HG02973 (cell line): ENCODE results near the gene KCNN3.
"Not testable (repeated sequence)": the region's sequence is repeated elsewhere in the genome, so short reads cannot be mapped to it uniquely, and the experiment has no call there.

Source experiments
- ATAC-seq: cut with Tn5 transposase; IDR thresholded peaks from one replicate; pipeline ENCODE4 v1.9.1; 2021; ENCODE audit warnings: moderate library complexity; ENCODE audit not compliant: unreplicated experiment

KCNN3 gene

DNA sequence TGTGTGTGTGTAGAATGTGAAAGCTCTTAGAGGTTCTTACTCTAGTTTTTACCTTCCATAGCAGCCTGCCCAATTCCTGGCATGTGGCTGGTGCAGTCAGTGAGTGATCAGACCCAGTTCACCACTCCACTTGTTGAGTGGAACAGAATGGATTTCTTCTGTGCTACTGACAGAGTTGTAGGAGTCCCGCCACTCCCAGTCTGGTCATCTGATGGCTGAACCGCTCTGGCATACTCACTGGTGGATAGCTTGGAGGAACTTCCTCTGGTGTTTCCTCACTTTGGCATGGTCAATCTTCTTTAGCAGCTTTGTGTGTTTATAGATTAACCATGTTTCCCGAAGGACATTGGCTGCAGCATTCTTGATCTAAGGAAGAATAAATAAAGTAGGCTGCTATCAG is 155.4 kb downstream of the KCNN3 start:
- ATAC-seq: no peak

DNA sequence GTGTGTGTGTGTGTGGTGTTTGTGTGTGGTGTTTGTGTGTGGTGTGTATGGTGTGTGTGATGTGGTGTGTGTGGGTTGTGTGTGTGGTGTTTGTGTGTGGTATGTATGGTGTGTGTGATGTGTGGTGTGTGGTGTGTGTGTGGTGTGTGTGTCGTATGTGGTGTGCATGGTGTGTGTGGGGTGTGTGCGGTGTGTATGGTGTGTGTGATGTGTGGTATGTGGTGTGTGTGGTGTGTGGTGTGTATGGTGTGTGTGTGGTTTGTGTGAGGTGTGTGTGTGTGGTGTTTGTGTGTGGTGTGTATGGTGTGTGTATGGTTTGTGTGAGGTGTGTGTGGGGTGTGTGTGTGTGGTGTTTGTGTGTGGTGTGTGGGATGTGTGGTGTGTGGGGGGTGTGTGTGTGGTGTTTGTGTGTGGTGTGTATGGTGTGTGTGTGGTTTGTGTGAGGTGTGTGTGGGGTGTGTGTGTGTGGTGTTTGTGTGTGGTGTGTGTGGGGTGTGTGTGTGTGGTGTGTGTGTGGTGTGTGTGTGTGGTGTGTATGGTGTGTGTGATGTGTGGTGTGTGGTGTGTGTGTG is 155.9 kb downstream of the KCNN3 start:
- no peak for ATAC-seq

DNA sequence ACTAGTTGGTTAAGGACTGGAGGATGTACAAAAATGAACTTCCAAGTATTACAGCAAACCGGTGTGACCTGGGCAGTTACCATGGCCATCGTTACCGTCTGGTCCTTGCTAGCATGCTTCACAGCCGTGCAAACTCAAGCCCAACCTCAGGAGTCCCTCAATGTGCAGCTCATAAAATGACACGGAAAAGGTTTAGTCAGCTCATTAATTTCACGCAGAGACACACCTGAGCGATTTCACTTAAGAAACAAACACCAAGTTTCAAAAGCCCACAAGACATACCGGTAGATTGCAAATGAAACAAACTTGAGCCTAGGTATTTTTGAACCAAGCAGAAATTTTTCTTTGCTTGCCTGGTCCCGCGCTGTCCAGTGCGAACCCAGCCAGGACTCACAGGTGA is 157.1 kb downstream of the KCNN3 start:
- ATAC-seq: no peak

DNA sequence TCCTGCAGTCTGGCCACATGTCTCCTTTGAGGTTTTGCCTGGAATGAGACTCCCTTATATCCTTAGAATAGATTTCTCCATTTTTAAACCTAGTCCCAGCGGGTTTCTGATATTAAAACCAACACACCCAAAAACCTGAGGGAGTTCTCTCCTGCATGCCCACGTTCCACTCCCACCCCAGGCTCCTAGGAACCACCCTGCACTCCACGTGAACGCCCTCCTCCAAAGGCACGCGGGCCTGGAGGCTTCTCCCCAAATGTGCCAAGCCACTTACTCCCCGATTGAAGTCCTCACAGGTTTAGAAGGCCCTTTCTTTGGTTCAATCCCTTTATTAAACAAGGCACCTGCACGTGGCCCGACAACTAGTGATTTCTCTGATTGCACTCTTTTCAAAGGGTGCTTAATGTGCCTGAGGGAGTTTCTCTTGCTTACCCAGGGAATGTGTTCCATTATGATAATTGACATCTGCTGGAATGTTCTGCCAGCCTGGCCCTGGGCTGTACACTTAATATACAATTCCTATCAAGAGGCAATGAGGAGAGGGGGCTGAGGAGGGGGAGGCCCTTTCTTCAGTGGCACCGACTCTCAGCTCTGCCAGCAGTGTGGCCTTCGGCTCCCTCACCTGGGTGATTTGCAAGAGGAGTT is 157.8 kb downstream of the KCNN3 start:
- ATAC-seq: no peak

DNA sequence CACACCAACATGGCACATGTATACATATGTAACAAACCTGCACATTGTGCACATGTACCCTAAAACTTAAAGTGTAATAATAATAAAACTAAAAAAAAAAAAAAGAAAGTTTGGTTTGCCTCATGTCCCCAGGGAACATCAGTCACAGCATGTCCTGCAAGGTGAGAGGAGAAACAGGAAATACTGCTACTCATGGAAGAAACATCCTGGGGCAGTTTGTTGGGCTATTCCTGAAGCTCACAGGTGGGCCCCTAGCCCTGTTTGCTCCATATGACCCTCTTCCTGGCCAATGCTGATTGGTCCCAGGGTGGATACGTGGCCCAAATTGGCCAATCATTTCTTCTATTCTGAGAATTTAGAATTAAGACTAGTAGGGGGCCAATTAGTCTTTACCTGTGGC is 158.7 kb downstream of the KCNN3 start:
- no peak for ATAC-seq

DNA sequence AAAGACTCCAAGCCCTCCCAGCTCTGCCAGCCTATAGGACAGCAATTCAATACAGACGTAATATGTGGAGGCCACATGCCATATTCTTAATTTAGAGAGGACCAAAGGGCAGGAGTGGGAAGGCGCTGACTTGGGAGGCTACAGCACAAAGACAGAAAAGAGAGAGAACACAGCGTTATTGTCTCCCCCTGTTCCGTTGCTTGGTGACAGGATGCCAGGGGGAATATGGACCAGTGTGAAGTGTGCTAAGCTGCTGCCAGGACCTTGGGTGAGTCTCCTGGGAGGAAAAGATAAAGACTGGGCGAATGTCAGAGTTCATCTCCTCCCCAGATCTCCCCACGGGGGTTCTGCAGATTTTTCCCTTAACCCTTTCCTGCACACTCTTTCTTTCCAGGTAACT is 160.0 kb downstream of the KCNN3 start:
- no peak for ATAC-seq

DNA sequence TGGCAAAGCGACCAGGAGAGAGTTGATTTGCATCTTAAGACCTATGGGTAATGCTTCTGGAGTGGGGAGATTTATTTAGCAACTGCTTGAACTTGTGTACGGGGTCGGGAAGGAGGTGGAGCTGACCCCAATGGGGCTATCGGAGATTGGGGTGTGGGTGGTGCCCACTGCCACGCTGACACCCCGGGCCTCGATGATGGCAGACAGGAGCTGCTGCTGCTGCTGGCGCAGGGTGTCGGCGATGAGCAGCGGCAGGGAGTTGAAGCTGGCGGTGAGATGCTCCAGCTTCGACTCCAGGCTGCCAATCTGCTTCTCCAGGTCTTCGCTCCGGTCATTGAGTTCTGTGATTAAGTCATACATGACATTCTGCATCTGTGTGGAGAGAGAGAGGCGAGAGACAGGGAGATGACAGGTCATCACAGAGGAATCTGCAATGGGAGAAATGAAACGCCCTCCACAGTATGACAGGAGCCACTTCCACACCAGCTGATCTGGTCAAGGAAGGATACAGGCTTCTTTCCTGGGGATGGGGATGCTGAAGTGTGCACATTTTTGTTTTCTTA is 162.1 kb downstream of the KCNN3 start:
- ATAC-seq: no peak

DNA sequence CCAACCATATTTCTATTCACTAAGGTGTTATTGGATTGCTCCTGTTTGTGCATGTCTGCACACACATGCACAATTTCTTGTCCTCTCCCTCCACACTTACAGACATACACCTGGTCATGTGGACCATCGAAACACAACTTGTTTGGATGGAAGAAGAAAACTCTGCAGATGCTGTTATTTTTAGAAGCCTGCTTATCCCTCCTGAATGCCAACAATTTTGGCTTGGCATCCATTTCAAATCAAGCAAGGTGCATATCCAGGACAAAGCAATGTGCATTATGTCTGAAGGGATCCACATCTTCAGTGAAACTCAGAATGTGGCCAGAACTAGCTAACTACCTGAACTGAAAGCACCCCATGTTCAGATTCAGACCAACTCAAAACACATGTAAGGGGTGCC is 163.2 kb downstream of the KCNN3 start:
- no peak for ATAC-seq

DNA sequence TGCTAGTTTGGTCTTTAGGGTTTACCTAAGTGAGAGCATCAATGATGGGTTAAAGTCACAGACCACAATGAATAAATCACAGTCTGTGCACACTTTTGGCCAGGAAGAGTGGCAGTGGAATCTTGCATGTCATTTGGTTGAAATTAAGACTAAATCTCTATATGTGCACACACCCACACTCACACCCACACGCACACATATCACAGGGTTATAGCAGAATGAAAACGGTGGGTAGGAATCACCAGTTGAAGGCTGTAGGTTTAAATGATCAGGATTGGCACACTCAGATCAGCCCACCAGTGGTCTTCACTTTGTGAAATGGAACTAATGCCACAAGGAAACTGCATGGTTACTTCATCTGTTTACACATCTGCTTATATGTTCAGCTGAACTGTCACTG is 164.5 kb downstream of the KCNN3 start:
- ATAC-seq: no peak

DNA sequence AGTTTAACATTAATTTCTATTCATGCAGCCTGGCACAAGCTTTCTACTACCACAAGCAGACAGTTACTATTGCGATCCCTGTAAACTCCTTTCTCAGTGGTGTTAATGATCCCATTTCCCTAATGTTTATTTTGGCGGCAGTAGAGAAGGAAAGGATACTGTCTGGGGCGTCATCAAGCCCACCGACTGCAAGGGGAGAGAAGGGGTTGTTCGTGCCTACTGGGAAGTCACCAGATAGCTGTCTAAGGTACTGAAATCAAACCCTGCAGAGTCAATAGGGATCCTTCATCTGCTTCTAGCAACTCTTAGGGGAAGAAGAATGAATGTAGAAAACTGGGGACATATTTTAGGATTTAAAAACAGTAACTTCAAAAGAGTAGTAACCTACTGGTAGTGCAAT is 166.9 kb downstream of the KCNN3 start:
- ATAC-seq: no peak

DNA sequence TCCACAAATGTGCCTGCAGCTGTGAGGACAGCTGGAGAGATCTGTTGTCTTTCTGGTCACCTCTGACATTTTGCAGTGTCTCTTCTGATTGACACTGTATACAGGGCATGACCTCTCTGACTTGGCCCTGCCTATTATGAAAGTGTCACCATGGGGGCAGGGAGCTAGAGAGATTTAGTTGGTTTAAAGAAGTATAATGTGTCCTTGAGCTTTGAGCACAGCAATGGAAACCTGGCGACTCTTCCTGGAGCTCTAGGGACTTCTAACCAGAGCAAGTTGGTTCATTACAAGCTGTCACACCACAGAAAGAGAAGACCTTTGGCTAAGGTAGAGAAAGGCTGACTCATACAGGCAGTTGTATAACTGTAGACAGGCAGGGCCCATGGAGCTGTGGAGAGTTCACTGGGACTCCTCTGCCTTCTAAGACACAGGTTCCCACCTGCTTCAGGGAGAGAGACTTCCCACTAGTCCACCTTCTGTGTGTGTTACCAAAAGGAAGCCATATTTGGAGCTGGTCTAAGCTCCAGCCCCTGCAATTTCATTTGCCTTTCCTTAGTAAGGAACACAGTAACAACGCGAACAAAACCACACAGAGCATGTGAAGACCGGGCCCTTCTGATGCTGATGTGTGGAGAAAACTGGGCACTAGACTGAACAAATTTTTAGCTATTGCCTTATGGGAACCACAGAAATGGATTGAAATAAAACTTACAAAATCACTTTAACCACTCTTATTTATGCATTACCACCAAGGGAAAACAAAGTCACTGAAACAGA is 171.6 kb downstream of the KCNN3 start:
- ATAC-seq: no peak

DNA sequence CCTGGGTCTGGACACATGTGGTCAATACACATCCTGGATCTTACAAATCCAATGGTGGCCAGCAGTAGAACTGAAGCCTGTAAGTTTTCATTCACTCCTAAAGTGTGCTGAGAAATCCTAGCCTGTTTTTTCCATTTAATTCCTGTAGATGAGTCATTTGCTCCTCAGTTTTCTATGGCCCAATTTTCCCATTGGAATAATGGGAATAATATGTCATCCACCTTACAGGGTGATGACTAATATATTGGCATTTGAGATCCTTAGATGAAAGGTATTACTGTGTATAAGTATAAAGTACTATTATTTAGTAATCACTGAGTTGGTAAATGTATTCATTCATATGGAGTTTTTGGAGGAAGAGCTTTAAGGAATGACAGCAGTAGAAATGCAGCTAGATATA is 172.4 kb downstream of the KCNN3 start:
- ATAC-seq: no peak

DNA sequence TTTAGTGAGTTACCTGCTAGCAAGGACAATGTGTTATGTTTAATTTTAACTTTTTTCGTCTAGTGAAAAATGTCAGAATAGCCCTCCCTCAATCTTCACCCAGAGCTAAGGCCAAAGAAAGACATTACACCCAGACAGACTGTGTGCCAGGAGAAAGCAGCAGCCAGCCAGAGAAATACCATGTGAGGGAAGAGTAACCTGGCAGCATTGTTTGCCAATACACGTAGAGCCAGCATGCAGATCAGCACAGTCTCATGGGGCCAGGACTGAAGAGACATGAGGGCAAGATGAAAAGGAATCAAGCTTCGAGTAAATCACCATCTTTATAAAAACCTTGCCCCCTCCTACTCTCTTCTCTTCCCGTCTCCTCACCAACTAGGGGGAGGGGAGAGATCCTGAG is 173.6 kb downstream of the KCNN3 start:
- ATAC-seq: no peak

DNA sequence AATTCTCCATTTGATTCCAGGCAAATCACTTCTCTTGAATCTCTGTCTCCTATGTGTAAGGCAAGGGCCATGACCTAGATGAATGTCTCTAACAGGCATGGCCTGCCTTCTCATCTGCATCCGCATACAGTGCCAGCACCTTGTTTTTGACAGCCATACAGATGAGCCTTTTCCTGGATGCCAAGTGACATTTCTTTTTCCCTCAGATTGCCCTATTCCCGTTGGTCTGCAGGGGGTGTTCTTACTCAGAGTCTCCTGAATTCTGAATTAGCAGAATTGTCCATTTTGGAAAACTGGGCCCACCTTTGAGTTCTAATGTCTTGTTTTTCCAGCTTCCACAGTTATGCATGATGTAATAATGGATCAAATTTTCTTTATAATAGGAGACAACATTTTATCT is 174.1 kb downstream of the KCNN3 start:
- ATAC-seq: no peak

DNA sequence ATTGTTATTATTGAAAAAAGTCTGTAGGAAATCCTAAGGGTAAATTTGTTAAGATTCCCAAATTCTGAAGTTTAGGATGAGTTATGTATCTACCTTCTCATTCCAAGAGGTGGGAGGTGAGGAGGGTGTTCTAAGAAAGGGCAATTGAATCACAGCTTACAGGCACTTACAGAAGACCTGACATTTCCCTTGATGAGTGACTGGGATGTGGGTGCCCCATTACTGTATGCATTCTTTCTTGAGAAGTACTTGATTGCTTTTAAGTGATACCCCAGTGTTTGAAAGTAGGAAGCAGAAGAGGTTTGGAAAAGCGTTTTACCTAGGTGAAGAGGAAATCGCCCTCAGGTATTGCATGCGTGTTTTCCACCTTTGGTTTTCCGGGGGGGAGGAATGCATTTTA is 175.1 kb downstream of the KCNN3 start:
- ATAC-seq: no peak

DNA sequence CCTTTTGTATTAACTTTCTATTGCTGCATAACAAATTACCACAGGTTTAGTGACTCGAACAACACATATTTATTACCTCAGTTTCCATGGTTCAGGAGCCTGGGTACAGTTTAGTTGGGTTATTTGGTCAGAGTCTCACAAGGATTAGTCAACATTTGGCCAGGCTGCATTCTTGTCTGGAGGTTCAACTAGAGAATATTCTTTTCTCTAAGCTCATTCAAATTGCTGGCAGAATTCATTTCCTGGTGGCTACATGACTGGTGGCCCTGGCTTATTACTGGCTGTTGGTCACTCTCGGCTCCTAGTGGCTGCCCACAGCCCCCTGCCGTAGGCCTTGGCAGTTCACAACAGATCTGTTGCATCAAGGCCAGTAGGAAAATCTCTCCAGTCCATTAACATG is 181.0 kb downstream of the KCNN3 start:
- no peak for ATAC-seq

DNA sequence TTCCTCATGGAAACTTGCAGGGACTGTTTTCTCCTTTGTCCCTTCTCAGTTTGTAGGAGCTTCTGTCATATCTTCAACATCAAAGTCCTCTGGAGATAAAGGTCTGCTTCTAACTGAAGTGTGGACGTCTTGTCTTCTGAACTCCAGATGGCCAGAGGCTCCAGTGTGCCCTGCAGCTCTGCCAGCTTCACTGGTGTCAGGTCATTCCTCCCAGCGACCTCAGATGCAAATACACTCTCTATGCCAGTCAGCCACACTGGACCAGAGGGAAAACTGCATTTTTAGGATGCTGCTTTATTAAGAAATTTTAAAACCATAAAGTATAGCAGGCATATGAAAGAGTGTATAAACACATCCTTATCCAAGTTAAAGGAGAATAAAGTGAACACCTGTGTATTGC is 183.6 kb downstream of the KCNN3 start:
- ATAC-seq: no peak

DNA sequence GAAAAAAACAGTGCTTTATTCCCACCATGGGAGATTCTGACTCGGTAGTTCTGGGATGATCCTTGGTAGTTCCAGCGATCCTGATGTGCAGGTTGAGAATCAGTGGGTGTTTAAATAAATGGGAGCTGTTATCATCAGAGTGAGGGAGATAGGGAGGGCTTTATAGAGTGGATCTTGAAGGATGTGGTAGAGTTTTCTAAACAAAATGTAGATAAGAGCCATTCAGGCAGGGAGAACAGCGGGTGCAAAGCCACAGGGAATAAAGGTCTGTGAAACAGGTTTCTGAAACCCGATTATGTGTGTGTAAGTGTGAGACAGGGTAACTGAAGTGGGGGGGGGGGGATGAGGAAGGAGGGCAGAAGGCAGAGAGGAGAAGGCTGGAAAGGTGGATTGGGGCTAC is 186.3 kb downstream of the KCNN3 start:
- ATAC-seq: no peak

DNA sequence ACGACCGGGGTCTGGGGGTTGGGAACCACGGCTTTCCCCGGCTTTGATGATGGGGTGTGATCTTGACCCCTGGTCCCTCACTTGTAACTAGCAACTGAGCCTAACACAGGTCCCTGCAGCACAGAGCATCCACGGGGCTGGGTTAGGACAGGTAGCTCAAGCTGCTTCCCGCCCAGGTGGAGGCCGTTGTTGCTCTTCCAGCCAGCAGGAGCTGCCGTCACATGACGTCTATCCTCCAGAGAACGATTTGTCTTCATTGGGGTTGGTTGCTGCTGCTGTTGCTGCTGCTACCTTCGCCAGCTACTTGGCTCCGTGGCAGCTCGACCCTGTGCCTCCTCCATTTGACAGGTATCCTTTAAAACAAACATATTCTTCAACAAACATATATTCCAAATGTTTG is 187.8 kb downstream of the KCNN3 start:
- no peak for ATAC-seq

DNA sequence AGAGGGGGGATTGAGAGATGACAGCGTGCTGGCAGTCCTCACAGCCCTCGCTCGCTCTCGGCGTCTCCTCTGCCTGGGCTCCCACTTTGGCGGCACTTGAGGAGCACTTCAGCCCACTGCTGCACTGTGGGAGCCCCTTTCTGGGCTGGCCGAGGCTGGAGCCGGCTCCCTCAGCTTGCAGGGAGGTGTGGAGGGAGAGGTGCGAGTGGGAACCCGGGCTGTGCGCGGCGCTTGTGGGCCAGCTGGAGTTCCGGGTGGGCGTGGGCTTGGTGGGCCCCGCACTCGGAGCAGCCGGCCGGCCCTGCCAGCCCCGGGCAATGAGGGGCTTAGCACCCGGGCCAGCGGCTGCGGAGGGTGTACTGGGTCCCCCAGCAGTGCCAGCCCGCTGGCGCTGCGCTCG is 192.2 kb downstream of the KCNN3 start:
- not testable (repeated sequence) for ATAC-seq

DNA sequence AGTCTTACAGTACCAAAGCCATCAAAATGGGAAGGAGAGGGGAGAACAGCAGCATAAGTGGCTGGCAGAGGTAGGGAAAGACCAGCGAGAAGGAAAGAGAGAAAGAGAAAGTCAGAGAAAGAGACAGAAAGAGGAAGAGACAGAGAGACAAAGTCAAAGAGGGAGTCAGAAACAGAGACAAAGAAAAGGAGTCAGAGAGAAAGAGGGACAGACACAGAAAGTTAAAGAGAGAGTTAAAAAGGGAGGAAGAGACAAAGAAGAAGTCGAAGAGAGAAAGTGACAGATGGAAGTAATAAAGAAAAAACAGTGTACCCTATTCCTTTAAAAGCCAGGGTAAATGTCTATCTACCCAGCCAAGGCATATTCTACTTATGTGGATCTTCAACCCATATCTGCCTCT is 193.2 kb downstream of the KCNN3 start:
- ATAC-seq: not testable (repeated sequence)

DNA sequence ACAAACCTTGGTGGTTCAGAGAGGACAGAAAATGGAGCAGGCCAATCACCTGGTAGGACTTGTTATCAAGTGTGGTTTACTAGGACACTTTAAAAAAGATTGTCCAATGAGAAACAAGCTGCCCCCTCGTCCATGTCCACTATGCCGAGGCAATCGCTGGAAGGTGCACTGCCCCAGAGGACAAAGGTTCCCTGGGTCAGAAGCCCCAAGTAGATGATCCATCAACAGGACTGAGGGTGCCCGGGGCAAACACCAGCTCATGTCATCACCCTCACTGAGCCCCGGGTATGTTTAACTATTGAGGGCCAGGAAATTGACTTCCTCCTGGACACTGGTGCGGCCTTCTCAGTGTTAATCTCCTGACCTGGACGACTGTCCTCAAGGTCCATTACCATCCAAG is 195.6 kb downstream of the KCNN3 start:
- not testable (repeated sequence) for ATAC-seq
